ENCODE measurements around the gene HPS4.

DNA sequence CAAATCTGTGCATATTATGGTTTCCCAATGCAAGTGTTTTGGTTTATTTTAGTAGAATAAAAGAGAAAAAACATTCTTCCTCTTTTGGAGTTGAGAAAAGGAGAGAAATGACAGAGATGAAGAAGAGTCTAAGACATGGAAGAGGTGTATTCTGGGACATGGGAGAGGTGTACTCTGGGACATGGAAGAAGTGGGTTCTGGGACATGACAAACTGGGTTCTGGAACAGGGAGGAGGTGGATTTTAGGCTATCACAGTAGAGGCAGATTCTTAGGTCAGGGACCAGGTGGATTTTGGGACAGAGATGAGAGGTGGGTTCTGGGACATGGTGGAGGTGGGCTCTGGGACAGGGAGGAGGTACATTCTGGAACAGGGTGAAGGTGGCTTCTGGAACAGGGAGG lies 56.7 kb downstream of the HPS4 start:
- no peak for TF ChIP-seq ZNF274 (IDR thresholded peaks at IDR 0.05; ENCODE audit: low read depth, low read length)
- TF ChIP-seq SUZ12 (IDR thresholded peaks at IDR 0.05; ENCODE audit: extremely low read depth, insufficient read depth, insufficient read length) = no peak
